H1 (cell line): ENCODE results near the gene BTBD9. TPM values are rescaled to one million over a fixed set of nuclear protein-coding genes. Genes with fewer than 3 reads are reported as not detected.

Source experiments
- CTCF ChIA-PET: fragments of 300-600 bp; sonication (Branson Sonifier 250); formaldehyde crosslinking; loops from one replicate; lab custom pipeline; 2021; ENCODE audit not compliant: partially characterized antibody; lab: Charles Lee
- POLR2A ChIA-PET: fragments of 300-600 bp; sonication (Branson Sonifier 250); formaldehyde crosslinking; loops from one replicate; lab custom pipeline; 2021; ENCODE audit warnings: inconsistent platforms; ENCODE audit not compliant: partially characterized antibody; lab: Charles Lee
- DNase-seq, 2 experiments: peaks; one replicate each; pipeline versions ENCODE4 v3.0.0 to v3.0.0-alpha.2; 2010 to 2022; ENCODE audit warnings: low spot score in 2 of 2, low read depth in 1 of 2, mixed read lengths in 1 of 2
- FAIRE-seq: peaks from 2 replicates; lab custom pipeline; 2011; peaks lifted over from hg19 to GRCh38; lab: Jason Lieb, UNC
- H2AFZ ChIP-seq: 2 replicates; pipeline ENCODE4 v1.8.1; 2012; ENCODE audit warnings: low read length, inconsistent platforms
- H2AK5ac ChIP-seq: 2 replicates; pipeline ENCODE4 v1.6.1; 2013; ENCODE audit warnings: low read depth, low read length
- H2BK120ac ChIP-seq: replicated peaks from 2 replicates; pipeline ENCODE3; 2013; ENCODE audit warnings: low read depth, low read length, inconsistent platforms
- H2BK12ac ChIP-seq: 2 replicates; pipeline ENCODE4 v1.6.1; 2013; ENCODE audit warnings: low read depth, low read length
- H2BK15ac ChIP-seq: 2 replicates; pipeline ENCODE4 v1.6.1; 2013; ENCODE audit warnings: low read length
- H2BK20ac ChIP-seq: 2 replicates; pipeline ENCODE4 v1.6.1; 2013; ENCODE audit warnings: low read length
- H2BK5ac ChIP-seq: 2 replicates; pipeline ENCODE4 v1.6.1; 2013; ENCODE audit warnings: low read depth, low read length
- H3K14ac ChIP-seq: 2 replicates; pipeline ENCODE4 v1.6.1; 2013; ENCODE audit warnings: inconsistent platforms; ENCODE audit not compliant: insufficient read length
- H3K18ac ChIP-seq: 2 replicates; pipeline ENCODE4 v1.6.1; 2013; ENCODE audit warnings: low read length; ENCODE audit errors: extremely low read depth
- H3K23ac ChIP-seq: 2 replicates; pipeline ENCODE4 v1.6.1; 2013; ENCODE audit warnings: inconsistent platforms; ENCODE audit not compliant: insufficient read length
- H3K23me2 ChIP-seq: 2 replicates; pipeline ENCODE4 v1.6.1; 2013; ENCODE audit warnings: low read depth, low read length
- H3K27ac ChIP-seq: 2 replicates; pipeline ENCODE4 v1.6.1; 2011; ENCODE audit warnings: low read depth, low read length, inconsistent platforms
- H3K27me3 ChIP-seq, 4 experiments: replicated peaks in 1 of 4; 1 replicate in 1 of 4; 2 replicates in 3 of 4; pipeline versions ENCODE4 v1.6.1 to v1.8.1; 2011 to 2013; ENCODE audit warnings: low read length in 3 of 4, mild to moderate bottlenecking in 3 of 4, inconsistent platforms in 2 of 4, mixed read lengths in 2 of 4, moderate library complexity in 1 of 4; ENCODE audit not compliant: control insufficient read depth in 3 of 4, insufficient read depth in 3 of 4; ENCODE audit errors: extremely low read depth in 1 of 4
- H3K36me3 ChIP-seq, 4 experiments: 2 replicates each; pipeline versions ENCODE4 v1.6.1 to v1.8.1; 2011 to 2013; ENCODE audit warnings: mild to moderate bottlenecking in 4 of 4, low read length in 3 of 4, moderate library complexity in 2 of 4, control low read depth in 1 of 4, inconsistent platforms in 1 of 4; ENCODE audit not compliant: insufficient read depth in 4 of 4, control insufficient read depth in 2 of 4
- H3K4ac ChIP-seq: replicated peaks from 2 replicates; pipeline ENCODE3; 2013; ENCODE audit warnings: low read length, low read depth, mixed read lengths, inconsistent platforms; ENCODE audit not compliant: insufficient read length
- H3K4me1 ChIP-seq, 4 experiments: replicated peaks in 1 of 4; 1 replicate in 1 of 4; 2 replicates in 3 of 4; pipeline versions ENCODE4 v1.6.1 to v1.8.1; 2011 to 2013; ENCODE audit warnings: low read length in 3 of 4, inconsistent platforms in 2 of 4, mixed read lengths in 1 of 4; ENCODE audit not compliant: insufficient read depth in 4 of 4, control insufficient read depth in 3 of 4
- H3K4me2 ChIP-seq, 2 experiments: 2 replicates each; pipeline versions ENCODE4 v1.6.1 to v1.8.1; 2011 to 2013; ENCODE audit warnings: low read depth in 2 of 2, low read length in 2 of 2, control low read depth in 1 of 2, inconsistent platforms in 1 of 2, mild to moderate bottlenecking in 1 of 2; ENCODE audit not compliant: insufficient read depth in 1 of 2
- H3K4me3 ChIP-seq, 4 experiments: fragments of 200-600, 300-600 bp in 1 of 4; sonication (generic), shearing (Covaris generic), sonication (Bioruptor Twin) in 1 of 4; 2 replicates each; pipeline versions ENCODE4 v1.5.1 to v1.8.1; 2011 to 2016; ENCODE audit warnings: low read length in 4 of 4, low read depth in 3 of 4, control low read depth in 2 of 4, inconsistent platforms in 2 of 4, mild to moderate bottlenecking in 2 of 4, mixed read lengths in 1 of 4, moderate library complexity in 1 of 4; ENCODE audit not compliant: insufficient read depth in 2 of 4; ENCODE audit errors: extremely low read depth in 1 of 4
- H3K56ac ChIP-seq: replicated peaks from 2 replicates; pipeline ENCODE3; 2013; ENCODE audit warnings: low read depth, mild to moderate bottlenecking, mixed read lengths, low read length, inconsistent platforms; ENCODE audit not compliant: insufficient read length
- H3K79me1 ChIP-seq: 2 replicates; pipeline ENCODE4 v1.6.1; 2013; ENCODE audit warnings: low read depth, low read length, control low read depth
- H3K79me2 ChIP-seq, 2 experiments: 2 replicates each; pipeline versions ENCODE4 v1.6.1 to v1.8.1; 2012 to 2013; ENCODE audit warnings: low read length in 2 of 2, mild to moderate bottlenecking in 2 of 2, inconsistent platforms in 1 of 2; ENCODE audit not compliant: insufficient read depth in 2 of 2, control insufficient read depth in 1 of 2
- H3K9ac ChIP-seq, 4 experiments: replicated peaks in 1 of 4; 1 replicate in 1 of 4; 2 replicates in 3 of 4; pipeline versions ENCODE4 v1.6.1 to v1.8.1; 2011 to 2013; ENCODE audit warnings: low read depth in 3 of 4, low read length in 3 of 4, control low read depth in 2 of 4, mild to moderate bottlenecking in 2 of 4, moderate library complexity in 2 of 4, inconsistent platforms in 1 of 4; ENCODE audit errors: extremely low read depth in 1 of 4
- H3K9me3 ChIP-seq, 2 experiments: 2 replicates each; pipeline versions ENCODE4 v1.6.1 to v1.8.1; 2012 to 2013; ENCODE audit warnings: mild to moderate bottlenecking in 2 of 2, moderate library complexity in 2 of 2, control low read depth in 1 of 2, inconsistent platforms in 1 of 2, low read depth in 1 of 2, low read length in 1 of 2, mixed read lengths in 1 of 2; ENCODE audit not compliant: insufficient read depth in 2 of 2
- H4K20me1 ChIP-seq, 2 experiments: replicated peaks in 1 of 2; 2 replicates each; pipeline versions ENCODE3 to v1.8.1; 2011 to 2013; ENCODE audit warnings: inconsistent platforms in 2 of 2, low read length in 2 of 2, mild to moderate bottlenecking in 1 of 2; ENCODE audit not compliant: insufficient read depth in 2 of 2, control insufficient read depth in 1 of 2
- H4K5ac ChIP-seq: 2 replicates; pipeline ENCODE4 v1.6.1; 2013; ENCODE audit warnings: low read length, low read depth, mixed read lengths, inconsistent platforms; ENCODE audit not compliant: insufficient read length
- H4K8ac ChIP-seq: 2 replicates; pipeline ENCODE4 v1.8.0; 2013; ENCODE audit warnings: mild to moderate bottlenecking, moderate library complexity, low read length, inconsistent platforms; ENCODE audit not compliant: insufficient read depth; ENCODE audit errors: extremely low read depth
- H4K91ac ChIP-seq: replicated peaks from 2 replicates; pipeline ENCODE3; 2013; ENCODE audit warnings: low read length, mixed read lengths, inconsistent platforms; ENCODE audit not compliant: insufficient read length
- POLR2A ChIP-seq, 2 experiments: IDR thresholded peaks; 1 replicate in 1 of 2; 2 replicates in 1 of 2; pipeline ENCODE4 v1.6.1; 2011; ENCODE audit warnings: low read depth in 2 of 2, low read length in 2 of 2, mild to moderate bottlenecking in 2 of 2; ENCODE audit errors: control extremely low read depth in 1 of 2
- POU5F1 ChIP-seq: IDR thresholded peaks from 2 replicates; pipeline ENCODE4 v1.6.1; 2011; ENCODE audit warnings: low read depth, mild to moderate bottlenecking, low read length, moderate library complexity
- RNF2 ChIP-seq: fragments of 200-900, 300-1000 bp; sonication (generic); IDR thresholded peaks from 2 replicates; pipeline ENCODE4 v1.7.1; 2016; ENCODE audit warnings: borderline replicate concordance, low read depth, mild to moderate bottlenecking, antibody characterized with exemption, low read length; ENCODE audit not compliant: poor library complexity, severe bottlenecking; ENCODE audit errors: missing control alignments
- SAP30 ChIP-seq: fragments of 300-600 bp; sonication (generic); IDR thresholded peaks from 2 replicates; pipeline ENCODE4 v1.7.1; 2012; ENCODE audit warnings: low read length, moderate library complexity, mild to moderate bottlenecking, inconsistent platforms; ENCODE audit not compliant: insufficient read depth, insufficient replicate concordance
- SP1 ChIP-seq: IDR thresholded peaks from 2 replicates; pipeline ENCODE4 v1.6.1; 2011; ENCODE audit warnings: low read depth, low read length
- YY1 ChIP-seq: IDR thresholded peaks from 2 replicates; pipeline ENCODE4 v1.6.1; 2011; ENCODE audit warnings: low read depth, mild to moderate bottlenecking, low read length
- WGBS, 2 experiments: shearing (Covaris generic) in 1 of 2; methylation state at CpG; one replicate each; pipeline versions ENCODE4 v1.1.6 to v1.1.7; 2013 to 2015; ENCODE audit warnings: low lambda C conversion rate in 2 of 2, mixed read lengths in 2 of 2, inconsistent platforms in 1 of 2, low coverage in 1 of 2, missing lambda C conversion rate in 1 of 2; ENCODE audit not compliant: insufficient replicate concordance in 2 of 2, insufficient coverage in 1 of 2, insufficient read length in 1 of 2; ENCODE audit errors: extremely low coverage in 1 of 2, missing lambda C conversion rate in 1 of 2; 5-methylcytosine and 5-hydroxymethylcytosine counted together
- polyA plus RNA-seq, 7 experiments: library from polyadenylated mRNA; depleted of rRNA in 3 of 7; stranded (reverse) in 5 of 7; unstranded in 2 of 7; fragments of >200 nt in 5 of 7; fragments of 200-250 nt in 2 of 7; gene quantifications; 1 replicate in 5 of 7; 2 replicates in 1 of 7; 4 replicates in 1 of 7; pipeline versions ENCODE4 v1.2.1 to v1.2.3, GENCODE V29; 2011 to 2013; ENCODE audit warnings: missing spikeins in 2 of 7, mixed read lengths in 2 of 7
- total RNA-seq: library from RNA; stranded (reverse); fragmentation: NEBNext Ultra II Directional; extraction: Animal tissue kit (Norgen Biotek cat#: 25700); gene quantifications from 2 replicates; pipeline ENCODE4 v1.2.1, GENCODE V29; 2021
- TF ChIP-seq, protein P1 (sequence below), 3 experiments: IDR thresholded peaks; 1 replicate in 2 of 3; 2 replicates in 1 of 3; pipeline versions ENCODE4 v1.5.1 to v1.6.1; 2011; ENCODE audit warnings: low read length in 3 of 3, mild to moderate bottlenecking in 3 of 3, inconsistent platforms in 2 of 3, low read depth in 1 of 3, moderate library complexity in 1 of 3; ENCODE audit not compliant: insufficient read depth in 1 of 3; ENCODE audit errors: control extremely low read depth in 1 of 3
- TF ChIP-seq, protein P2 (sequence below): IDR thresholded peaks from 2 replicates; pipeline ENCODE4 v1.6.1; 2012; ENCODE audit warnings: inconsistent platforms

The BTBD9 gene
- total and polyA plus RNA-seq, 2 of the 8 experiments (the other 6 are each of a cell fraction or from before 2014, with no cell fraction given): 0.92 to 4.1 TPM

DNA sequence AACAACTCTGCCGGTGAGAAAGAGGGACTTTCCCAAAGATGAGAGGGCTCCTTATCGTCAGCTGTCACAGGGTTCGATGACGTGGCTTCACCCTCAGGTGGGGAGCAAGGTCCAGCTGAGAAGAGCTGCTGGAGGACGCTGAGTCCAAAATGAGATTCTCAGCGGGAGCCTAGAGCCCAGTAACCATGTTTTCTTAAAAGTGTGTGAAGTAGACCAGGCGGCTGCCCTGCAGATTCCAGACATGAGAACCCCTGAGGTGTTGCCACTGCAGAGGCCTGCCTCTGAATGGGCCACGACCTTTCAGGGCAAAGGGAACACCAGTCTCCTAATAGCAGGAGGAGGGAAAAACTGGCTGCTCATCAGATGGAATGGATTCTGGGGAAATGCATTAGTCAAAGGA is 375.1 kb downstream of the BTBD9 start:
- H3K79me1 ChIP-seq: no peaks in the 10 kb centered on the region
- H4K8ac ChIP-seq: no peak overlapping the region
- H2BK12ac ChIP-seq: no peak overlapping the region
- no peak overlapping the region; the same call in 1 of the 2 replicates for H2AK5ac ChIP-seq
- no peak overlapping the region for H2AFZ ChIP-seq
- 68% methylated on average over 8 of the region's 8 CpGs; no CpG with 5 or more reads in 1 of the 2 experiments for WGBS, 2 experiments
- H3K4me1 ChIP-seq: peaks cover 5 to 17% (median 13%) of the 10 kb centered on the region in 4 experiments; a peak in 6 of 7 replicates
- no peak overlapping the region for H3K23ac ChIP-seq
- no peak overlapping the region for H3K18ac ChIP-seq
- POLR2A ChIA-PET: interaction anchor here (0.6 kb wide), 1 partner anchor 25 kb away, joined by 7 read pairs; no protein-coding TSS in a partner anchor
- DNase-seq: no peak
- H3K4me3 ChIP-seq: no peak overlapping the region
- no peaks in the 10 kb centered on the region for H4K20me1 ChIP-seq
- H4K91ac ChIP-seq: no peak overlapping the region
- no peak overlapping the region for H3K14ac ChIP-seq
- H3K79me2 ChIP-seq: no peaks in the 10 kb centered on the region
- no peaks in the 10 kb centered on the region for H3K23me2 ChIP-seq
- H3K4me2 ChIP-seq: peak overlapping the region in 1 of 2 experiments; percentile 7; a peak in 1 of 4 replicates
- no peak overlapping the region for H3K27ac ChIP-seq
- TF ChIP-seq, protein P1, sequence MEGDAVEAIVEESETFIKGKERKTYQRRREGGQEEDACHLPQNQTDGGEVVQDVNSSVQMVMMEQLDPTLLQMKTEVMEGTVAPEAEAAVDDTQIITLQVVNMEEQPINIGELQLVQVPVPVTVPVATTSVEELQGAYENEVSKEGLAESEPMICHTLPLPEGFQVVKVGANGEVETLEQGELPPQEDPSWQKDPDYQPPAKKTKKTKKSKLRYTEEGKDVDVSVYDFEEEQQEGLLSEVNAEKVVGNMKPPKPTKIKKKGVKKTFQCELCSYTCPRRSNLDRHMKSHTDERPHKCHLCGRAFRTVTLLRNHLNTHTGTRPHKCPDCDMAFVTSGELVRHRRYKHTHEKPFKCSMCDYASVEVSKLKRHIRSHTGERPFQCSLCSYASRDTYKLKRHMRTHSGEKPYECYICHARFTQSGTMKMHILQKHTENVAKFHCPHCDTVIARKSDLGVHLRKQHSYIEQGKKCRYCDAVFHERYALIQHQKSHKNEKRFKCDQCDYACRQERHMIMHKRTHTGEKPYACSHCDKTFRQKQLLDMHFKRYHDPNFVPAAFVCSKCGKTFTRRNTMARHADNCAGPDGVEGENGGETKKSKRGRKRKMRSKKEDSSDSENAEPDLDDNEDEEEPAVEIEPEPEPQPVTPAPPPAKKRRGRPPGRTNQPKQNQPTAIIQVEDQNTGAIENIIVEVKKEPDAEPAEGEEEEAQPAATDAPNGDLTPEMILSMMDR (IDR thresholded peaks at IDR 0.05; ENCODE audit: control extremely low read depth in 1 of 3, insufficient read depth in 1 of 3, low read depth in 1 of 3, low read length in 3 of 3): no peak
- TF ChIP-seq RNF2 (no peak), SP1 (no peak; the same call in 1 of the 2 replicates), SAP30 (no peak), POLR2A (IDR thresholded peaks at IDR 0.05; ENCODE audit: control extremely low read depth in 1 of 2, low read depth in 2 of 2, low read length in 2 of 2) (0 out of 3 replicates have a peak, but pooled peaks of 1 of the 2 experiments have one; percentile 19), YY1 (no peak), POU5F1 (no peak)
- TF ChIP-seq, protein P2, sequence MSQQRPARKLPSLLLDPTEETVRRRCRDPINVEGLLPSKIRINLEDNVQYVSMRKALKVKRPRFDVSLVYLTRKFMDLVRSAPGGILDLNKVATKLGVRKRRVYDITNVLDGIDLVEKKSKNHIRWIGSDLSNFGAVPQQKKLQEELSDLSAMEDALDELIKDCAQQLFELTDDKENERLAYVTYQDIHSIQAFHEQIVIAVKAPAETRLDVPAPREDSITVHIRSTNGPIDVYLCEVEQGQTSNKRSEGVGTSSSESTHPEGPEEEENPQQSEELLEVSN: no peak
- TF ChIP-seq, all 59 proteins: peak for 1
- FAIRE-seq: no peak
- H3K9ac ChIP-seq: no peak overlapping the region
- H3K27me3 ChIP-seq: no peaks in the 10 kb centered on the region
- CTCF ChIA-PET: interaction anchor here (1.1 kb wide), 1 partner anchor 14 kb away, joined by 3 read pairs; no protein-coding TSS in a partner anchor
- no peak overlapping the region for H2BK20ac ChIP-seq
- H2BK5ac ChIP-seq: no peak overlapping the region
- no peak overlapping the region for H2BK15ac ChIP-seq
- H3K56ac ChIP-seq: no peak overlapping the region
- H4K5ac ChIP-seq: no peak overlapping the region
- H3K4ac ChIP-seq: no peak overlapping the region
- H2BK120ac ChIP-seq: no peak overlapping the region
- H3K9me3 ChIP-seq: no peaks in the 10 kb centered on the region
- H3K36me3 ChIP-seq: no peaks in the 10 kb centered on the region
